ENCODE measurements around the gene PPP2R5C.

- TF ChIP-seq ZNF423 (CRISPR knock-in tag; IDR thresholded peaks at IDR 0.05) (no peak), PREB (CRISPR knock-in tag; IDR thresholded peaks at IDR 0.05; ENCODE audit: borderline replicate concordance) (no peak), ZNF416 (CRISPR knock-in tag; IDR thresholded peaks at IDR 0.05) (no peak), NFE2L1 (CRISPR knock-in tag; IDR thresholded peaks at IDR 0.05) (no peak), ESRRA (CRISPR knock-in tag; IDR thresholded peaks at IDR 0.05; ENCODE audit: borderline replicate concordance) (no peak)
- TF ChIP-seq, protein P1, sequence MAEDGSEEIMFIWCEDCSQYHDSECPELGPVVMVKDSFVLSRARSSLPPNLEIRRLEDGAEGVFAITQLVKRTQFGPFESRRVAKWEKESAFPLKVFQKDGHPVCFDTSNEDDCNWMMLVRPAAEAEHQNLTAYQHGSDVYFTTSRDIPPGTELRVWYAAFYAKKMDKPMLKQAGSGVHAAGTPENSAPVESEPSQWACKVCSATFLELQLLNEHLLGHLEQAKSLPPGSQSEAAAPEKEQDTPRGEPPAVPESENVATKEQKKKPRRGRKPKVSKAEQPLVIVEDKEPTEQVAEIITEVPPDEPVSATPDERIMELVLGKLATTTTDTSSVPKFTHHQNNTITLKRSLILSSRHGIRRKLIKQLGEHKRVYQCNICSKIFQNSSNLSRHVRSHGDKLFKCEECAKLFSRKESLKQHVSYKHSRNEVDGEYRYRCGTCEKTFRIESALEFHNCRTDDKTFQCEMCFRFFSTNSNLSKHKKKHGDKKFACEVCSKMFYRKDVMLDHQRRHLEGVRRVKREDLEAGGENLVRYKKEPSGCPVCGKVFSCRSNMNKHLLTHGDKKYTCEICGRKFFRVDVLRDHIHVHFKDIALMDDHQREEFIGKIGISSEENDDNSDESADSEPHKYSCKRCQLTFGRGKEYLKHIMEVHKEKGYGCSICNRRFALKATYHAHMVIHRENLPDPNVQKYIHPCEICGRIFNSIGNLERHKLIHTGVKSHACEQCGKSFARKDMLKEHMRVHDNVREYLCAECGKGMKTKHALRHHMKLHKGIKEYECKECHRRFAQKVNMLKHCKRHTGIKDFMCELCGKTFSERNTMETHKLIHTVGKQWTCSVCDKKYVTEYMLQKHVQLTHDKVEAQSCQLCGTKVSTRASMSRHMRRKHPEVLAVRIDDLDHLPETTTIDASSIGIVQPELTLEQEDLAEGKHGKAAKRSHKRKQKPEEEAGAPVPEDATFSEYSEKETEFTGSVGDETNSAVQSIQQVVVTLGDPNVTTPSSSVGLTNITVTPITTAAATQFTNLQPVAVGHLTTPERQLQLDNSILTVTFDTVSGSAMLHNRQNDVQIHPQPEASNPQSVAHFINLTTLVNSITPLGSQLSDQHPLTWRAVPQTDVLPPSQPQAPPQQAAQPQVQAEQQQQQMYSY (CRISPR knock-in tag; IDR thresholded peaks at IDR 0.05) = no peak
- TF ChIP-seq, protein P2, sequence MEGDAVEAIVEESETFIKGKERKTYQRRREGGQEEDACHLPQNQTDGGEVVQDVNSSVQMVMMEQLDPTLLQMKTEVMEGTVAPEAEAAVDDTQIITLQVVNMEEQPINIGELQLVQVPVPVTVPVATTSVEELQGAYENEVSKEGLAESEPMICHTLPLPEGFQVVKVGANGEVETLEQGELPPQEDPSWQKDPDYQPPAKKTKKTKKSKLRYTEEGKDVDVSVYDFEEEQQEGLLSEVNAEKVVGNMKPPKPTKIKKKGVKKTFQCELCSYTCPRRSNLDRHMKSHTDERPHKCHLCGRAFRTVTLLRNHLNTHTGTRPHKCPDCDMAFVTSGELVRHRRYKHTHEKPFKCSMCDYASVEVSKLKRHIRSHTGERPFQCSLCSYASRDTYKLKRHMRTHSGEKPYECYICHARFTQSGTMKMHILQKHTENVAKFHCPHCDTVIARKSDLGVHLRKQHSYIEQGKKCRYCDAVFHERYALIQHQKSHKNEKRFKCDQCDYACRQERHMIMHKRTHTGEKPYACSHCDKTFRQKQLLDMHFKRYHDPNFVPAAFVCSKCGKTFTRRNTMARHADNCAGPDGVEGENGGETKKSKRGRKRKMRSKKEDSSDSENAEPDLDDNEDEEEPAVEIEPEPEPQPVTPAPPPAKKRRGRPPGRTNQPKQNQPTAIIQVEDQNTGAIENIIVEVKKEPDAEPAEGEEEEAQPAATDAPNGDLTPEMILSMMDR (IDR thresholded peaks at IDR 0.05) = no peak
- TF ChIP-seq, protein P3, sequence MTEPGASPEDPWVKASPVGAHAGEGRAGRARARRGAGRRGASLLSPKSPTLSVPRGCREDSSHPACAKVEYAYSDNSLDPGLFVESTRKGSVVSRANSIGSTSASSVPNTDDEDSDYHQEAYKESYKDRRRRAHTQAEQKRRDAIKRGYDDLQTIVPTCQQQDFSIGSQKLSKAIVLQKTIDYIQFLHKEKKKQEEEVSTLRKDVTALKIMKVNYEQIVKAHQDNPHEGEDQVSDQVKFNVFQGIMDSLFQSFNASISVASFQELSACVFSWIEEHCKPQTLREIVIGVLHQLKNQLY (CRISPR knock-in tag; IDR thresholded peaks at IDR 0.05) = no peak
Measured at GRCh38 chr14:101937926-101938767, 176.6 kb downstream of the PPP2R5C start.

All from WTC11 (cell line).